ENCODE measurements around the gene VOPP1. TPM values are rescaled to one million over a fixed set of nuclear protein-coding genes. Genes with fewer than 3 reads are reported as not detected.

The VOPP1 gene
- total RNA-seq, 1 experiment from 2014 or later: 148 TPM

DNA sequence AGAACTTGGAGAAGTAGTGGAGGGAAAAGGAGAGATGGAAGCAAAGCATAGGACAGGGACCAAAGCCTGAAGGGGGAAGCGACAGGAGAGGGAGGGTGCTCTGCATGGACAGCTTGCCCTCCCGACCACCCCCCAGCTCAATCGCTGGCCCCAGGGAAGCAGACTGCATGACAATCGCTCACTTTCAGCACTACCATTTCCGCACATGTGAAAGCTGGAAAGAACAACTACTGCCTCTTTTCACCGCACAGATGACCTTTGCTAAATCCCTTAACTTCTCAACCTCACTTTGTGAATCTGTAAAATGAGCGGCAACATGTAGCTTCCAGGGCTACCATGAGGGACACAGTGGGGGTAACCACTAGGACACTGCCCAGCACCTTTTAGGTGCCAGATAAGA is 17.1 kb downstream of the VOPP1 start:
- DNase-seq (ENCODE audit: low spot score): no peak

DNA sequence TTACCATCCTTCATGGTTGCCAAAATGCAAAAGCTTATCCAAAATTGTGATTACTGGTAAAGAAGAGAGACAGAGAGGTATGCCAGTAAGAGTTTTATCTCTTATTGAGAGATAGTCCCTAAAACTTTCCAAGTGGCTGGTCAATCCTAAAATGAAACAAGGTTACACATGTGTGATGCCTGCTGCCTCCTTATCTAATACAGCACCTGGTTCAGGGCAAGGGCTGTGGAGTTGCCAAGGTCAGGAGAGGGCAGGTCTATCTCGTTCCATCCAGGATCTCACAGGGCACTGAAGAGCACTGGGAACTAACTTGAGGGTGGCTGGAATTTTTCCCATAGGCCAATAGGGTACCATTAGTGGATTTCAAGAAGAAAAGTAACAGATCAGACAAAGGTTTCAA is 18.3 kb downstream of the VOPP1 start:
- no peak for DNase-seq (ENCODE audit: low spot score)

DNA sequence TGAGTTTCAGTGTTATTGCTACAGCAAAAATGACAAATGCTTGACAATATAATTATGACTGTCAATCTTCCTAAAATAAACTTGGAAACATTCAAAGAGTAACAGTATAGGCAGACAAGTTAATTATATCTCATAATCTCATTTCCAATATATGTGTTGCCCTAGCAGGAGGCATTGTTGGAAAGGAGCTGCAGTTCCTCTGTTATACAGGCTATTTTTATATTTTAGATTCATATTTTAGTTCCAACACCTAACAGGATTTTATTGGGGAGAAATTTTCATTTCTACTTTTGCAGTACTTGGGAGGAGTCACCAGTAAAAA is 19.3 kb downstream of the VOPP1 start:
- no peak for DNase-seq (ENCODE audit: low spot score)

DNA sequence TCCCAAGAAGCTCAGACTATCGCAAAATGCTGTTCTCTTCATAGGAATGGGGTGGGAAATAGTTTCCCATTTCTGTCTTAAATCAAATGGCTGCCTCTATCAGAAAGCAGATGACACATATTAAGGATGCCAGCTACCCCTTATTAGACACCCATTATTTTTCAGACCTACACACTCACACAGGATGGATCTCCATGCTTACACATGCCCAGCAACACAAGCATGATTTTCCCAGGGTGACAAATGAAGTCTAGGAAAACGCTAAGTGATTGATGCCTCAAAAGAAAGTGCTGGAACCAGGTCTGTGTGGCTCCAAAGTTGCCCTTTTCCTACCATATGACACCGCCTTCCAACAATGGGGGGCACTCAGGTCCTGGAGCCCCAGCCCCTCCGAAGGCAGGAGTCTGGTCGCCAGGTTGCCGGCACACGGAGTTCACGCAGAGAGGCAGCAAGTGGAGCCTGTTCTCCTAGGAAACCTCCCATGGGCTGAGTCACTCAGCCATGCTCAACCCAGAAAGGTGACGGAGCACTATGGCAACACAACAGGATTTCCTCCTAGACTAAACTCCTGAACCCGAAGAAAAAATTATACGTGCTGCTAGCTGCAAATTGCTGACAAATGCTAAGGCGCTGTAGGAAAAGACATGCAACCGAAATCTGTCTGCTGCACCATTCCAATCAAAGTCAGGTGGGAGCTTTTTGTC is 19.8 kb downstream of the VOPP1 start:
- peak; percentile 94 for DNase-seq (ENCODE audit: low spot score)

DNA sequence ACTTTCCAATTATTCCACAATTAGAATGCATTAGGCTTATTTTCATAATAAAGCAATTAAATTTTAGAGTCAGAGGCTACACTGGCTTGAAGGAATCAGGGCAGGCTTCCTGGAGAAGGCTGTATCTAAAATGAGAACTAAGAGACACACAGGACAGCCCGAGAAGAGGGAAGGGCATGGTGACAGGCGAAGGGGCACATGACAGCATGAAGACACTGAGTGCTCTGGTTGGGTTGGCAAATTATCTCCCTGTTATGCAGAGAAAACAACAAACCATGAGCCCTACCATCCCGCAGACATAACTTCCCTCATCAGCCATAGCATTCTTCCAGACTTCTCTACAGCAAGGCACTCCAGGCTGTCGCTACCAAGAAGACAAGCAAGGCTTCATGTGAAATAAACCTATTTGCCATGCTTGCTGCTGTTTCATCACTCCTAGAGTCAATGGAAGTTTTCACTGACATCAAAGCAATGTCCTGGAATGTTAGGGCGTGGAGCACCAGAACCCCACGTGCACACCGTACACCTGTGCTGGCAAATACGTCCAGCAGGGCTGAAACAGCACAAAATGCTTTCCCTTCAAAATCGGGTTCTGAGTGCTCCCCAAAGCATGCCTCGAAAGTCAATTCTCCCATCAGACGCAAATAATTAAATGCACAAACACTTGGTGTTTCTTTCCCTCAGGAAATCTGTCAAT is 21.3 kb downstream of the VOPP1 start:
- DNase-seq (ENCODE audit: low spot score): no peak

DNA sequence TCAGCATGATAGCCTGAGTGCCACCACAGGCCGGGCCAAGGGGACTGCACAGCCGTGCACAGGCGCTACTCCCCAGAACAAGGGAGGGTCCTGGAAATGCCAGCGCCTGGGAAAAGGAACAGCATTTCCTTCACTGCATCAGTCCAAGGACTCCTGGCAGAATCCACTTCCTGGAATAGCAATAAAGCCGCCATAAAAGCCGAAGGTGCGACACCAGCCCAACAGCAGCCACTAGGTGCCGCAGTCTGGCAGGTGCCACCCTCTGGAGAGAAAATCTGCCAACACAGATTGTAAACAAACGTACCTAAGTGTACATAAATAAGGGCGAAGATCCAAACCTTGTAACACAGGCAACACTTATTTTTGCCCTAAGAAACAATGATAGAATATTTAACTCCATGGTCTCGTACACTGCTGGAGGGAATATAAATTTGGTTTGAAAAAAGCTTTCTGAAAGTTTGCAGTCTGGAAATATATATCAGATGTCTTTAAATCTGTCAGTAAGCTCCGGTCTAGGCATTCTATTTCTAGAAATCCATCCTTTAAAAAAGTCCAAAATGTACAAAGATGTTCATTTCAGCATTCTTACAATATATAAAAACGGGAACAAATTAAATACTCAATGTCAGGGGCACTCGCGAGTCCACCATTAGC is 22.2 kb downstream of the VOPP1 start:
- no peak for DNase-seq (ENCODE audit: low spot score)

DNA sequence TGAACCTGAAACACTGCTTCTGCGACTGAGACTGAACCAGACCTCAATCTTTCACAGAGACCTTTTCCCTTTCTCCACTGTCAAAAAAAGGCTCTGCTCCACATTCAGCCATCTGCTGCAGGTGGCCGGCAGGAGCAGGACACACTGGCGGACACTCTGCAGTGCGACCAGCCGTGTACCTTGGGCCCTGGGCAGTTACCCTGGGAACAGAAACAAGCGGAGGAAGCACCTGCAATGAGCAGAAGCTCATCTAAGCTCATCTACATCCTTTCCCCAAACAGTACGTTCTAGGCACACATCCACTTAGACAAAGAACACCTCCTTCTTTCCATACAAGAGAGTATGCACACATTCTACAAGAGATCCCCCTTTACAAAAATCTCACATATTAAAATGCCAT is 22.8 kb downstream of the VOPP1 start:
- no peak for DNase-seq (ENCODE audit: low spot score)

DNA sequence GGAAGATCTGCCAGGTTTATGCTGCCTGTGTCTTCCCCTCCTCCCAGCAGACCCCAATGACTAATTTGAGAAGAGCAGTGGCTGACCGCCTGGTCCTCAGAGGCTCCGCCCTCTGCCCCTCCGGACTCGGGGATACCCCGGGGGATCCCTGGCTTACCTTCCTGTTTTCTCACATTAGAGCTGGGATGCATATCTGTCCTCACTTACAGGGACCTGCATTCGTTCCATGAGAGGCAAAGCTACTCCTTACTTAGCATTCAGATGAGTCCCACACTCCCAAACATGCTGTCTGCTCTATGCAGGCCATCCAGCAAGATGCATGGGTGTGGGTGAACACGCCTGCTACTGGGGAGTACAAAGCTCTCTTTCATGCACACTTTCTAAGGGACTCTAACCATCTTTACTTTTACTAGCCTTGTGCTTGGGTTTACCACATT is 24.0 kb downstream of the VOPP1 start:
- no peak for DNase-seq (ENCODE audit: low spot score)

DNA sequence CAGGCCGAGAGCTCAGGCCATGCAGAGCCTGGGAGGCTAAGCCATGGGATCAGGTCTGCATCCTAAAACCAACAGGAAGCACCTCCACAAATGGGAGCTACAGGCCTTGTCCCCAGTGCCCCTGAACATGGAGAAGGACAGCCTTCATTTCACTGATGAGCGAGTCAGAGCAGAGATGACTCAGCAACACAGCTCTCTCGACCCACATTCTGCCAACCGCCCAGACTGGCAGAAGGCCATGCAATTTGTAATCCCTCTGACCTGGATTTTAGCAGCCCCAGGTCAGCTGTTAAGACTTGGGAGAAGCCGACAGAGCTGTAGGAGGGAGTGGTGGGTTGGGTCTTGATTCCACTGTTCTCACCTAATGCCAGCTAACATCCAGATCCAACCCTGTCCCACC is 25.5 kb downstream of the VOPP1 start:
- peak; percentile 99 for DNase-seq (ENCODE audit: low spot score)

DNA sequence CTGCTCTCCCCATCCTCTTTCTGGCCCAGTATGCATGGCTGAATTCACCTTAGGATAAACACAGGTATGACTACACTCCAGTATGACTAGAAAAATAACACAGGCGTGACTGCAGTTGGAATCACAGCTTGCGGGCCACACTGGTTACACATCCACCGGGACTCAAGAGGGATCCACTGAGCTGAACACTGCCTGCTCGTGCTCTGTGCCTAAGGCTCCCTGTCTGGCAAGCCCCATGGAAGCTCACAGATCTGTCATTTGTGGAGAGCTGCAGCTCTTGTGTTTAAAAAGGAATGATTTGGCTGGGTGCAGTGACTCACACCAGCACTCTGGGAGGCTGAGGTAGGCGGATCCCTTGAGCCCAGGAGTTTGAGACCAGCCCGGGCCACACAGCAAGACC is 26.8 kb downstream of the VOPP1 start:
- DNase-seq (ENCODE audit: low spot score): peak; percentile 89

DNA sequence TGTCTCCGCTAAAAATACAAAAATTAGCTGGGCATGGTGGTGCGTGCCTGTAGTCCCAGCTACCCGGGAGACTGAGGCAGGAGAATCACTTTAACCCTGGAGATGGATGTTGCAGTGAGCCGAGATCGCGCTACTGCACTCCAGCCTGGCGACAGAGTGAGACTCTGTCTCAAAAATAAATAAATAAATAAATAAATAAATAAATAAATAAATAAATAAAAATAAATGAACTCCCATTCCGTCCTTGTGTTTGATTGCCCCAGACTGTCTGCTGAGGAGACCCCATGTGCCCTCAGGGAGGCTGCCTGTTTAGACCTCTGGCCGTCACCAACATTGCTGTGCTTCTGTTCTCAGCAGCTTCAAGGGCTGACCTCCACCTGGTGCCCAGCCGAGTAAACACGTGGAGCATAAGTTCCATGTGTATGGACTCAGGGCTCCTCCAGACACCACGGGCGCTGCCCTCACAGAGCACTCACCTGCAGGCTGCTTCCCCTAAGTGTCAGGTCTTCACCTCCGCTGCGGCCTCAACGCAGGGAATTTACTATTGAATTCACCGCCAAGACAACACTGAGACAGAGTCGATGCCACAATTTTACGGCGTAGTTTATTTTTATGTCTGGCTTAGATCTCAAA is 32.0 kb downstream of the VOPP1 start:
- no peak for DNase-seq (ENCODE audit: low spot score)

DNA sequence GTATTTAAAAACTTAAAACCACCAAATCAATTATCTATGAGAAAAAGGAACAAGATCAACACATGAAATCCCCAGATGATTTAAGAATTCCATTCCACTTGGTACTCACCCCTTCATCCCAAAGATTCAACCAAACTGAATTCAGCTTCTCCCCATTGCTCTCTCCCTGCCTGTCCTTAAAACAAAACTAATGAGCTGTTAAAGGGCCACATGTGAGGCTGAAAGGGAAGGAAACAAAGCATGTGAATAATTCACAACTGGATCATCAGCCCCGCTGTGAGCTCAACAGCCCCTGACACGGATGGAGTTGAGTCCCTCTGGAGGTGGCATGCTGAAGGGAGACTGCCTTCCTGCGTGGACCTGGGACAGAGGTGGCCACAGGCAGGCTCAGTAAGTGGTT is 32.9 kb downstream of the VOPP1 start:
- no peak for DNase-seq (ENCODE audit: low spot score)

DNA sequence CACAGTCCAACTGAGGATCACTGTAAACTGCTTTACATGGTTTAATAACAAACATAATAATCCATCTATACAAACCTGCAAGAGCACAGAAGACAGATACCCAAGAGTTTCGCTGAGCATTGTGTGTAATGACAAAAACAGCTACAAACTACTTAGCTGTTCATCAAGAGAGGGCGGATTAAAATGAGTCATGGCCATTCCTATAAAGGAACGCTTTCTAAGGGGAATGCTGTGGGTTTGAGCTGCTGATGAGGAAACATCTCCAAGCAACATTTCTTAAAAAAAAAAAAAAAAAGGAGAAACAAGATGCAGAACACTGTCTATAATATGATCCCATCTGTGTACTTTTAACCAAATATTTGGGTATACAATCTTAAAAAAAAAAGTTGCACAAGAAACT is 33.8 kb downstream of the VOPP1 start:
- DNase-seq (ENCODE audit: low spot score): peak; percentile 94

DNA sequence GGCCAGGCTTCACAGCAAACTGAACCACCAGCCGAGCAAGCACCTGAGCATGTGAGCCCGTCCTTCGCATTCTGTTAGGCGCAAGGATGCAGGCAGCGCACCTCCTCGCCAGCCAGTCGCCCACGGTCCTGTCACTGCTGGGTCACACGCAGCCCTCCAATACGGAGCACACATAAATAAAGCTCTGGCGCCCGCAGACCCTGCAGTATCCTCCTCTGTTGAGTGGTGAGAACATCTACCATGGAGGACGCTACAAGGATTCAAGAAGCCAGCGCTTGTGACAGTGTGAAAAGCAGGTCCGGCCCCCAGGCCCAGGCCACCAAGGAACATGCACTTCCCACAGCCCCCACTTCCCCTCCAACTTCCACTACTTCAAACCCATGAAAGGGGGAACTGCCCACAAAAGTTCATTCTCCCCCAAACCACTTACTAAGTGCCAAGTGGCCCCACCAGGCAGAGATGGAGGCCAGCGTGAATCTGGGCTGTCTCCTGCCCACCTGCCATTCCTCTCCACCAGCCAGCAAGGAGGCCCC is 34.8 kb downstream of the VOPP1 start:
- no peak for DNase-seq (ENCODE audit: low spot score)

DNA sequence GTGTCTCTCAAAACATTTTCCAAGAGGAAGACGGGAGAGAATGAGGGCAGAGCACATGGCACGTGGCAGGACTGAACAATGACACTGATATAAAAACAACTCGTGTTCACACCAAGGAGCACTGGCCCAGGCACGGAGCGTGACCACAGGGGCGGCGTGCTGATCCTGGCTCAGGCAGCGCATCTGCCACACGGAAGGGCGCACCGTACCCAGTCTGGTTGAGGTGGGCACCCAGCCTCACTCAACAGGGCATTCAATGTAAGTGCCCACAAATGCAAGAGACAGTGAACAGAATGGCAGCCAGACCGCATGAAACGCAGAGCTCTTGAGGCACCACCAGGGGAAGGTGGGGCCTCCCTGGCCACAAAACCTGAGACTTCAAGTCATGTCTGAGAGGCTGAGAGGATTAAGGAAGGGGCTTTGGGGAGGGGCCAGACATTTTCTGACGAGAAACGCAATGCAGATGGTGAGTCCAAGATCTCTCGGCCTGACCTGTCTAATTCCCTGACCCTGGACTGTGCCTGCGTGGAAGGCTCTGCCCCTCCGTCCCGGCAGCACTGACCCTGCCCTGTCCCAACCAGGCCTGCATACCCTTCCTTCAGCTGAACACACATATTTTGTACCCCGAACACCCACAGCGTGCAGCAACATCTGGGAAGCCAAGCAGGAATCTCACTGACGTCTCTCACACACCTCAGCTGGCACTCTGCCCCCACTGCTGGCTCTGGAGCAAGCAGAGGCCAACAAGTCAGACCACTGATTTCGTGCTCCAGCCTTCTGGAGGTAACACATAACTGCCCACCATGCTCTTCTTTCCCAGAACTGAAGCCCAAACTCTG is 35.5 kb downstream of the VOPP1 start:
- no peak for DNase-seq (ENCODE audit: low spot score)

DNA sequence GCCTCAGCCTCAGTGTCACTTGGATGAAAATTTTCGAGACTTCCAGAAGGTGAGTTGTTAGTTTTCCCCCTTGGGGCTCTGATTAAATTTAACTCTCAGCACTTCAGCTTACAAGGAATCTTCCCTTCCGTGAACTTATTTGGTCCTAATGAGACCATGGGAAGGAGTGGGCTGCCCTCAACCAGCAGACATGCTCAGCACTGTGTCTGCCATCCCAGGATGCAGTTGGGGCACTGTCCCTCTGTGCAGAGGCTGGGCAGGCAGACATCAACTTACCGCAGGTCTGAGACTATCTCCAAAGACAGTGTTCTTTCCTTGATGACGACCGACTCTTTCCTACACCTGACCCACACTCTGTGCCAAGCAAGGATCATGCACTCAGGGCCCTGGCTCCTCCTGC is 36.7 kb downstream of the VOPP1 start:
- DNase-seq (ENCODE audit: low spot score): no peak

DNA sequence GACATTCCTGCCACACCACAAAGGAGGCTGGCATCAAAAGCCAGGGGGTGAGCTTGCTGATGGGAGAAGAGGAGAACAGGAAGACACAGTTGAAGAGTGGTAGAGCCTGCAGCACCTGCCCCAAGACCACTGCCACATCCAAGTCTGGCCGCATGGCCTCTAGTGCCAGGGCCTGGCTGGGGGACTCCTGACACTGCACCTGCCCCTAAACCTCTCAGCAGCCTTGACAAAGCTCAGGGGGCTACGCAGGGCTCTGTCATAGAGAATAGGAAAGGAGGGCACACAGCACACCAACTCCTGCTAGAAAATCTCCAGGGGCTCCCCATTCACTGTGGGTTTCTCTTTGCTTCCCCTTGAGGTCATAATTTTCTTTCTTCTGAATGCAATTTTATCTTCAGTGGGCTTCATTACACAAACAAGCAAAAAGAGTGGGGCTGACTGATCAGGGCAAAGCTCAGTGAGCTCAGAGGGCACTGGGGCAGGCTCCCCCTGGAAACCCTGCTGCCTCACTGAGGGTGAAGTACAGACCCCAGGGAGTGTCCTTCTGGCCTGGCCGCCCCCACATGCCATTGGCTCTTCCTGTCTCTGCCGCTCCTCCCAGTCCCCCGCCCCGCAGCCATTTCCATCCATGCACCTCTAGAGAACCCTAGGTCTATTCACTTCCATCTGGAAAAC is 37.2 kb downstream of the VOPP1 start:
- no peak for DNase-seq (ENCODE audit: low spot score)

DNA sequence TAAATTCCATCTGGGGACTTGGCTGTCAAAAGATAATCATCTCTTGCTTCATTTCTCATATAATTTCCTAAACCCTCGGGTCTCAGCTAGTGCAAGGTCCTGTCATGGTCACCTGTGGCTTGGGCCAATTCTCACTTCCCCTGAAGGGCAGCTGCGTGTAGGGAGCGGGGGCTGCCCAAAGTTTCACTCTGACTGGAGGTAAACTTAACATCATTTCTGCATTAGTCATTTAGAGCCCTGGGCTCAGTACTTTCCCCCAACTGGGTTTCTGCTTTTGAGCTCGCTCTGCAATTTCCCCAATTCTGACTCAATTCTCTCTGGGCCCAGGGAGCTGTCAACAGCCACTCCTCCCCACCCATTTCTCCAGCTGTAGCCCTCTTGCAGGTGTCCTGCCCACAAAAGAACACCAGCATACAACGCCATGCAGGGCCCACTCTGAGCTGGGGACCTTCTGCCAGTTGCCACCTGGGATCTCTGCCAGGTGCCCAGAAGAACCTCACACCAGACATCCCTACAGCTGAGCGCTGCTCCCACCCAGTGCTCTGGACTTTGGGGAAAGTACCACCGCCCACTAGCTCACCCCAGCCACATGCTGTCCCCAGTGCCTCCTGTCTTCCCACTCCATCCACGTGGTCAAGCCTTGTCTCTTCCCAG is 37.9 kb downstream of the VOPP1 start:
- peak; percentile 59 for DNase-seq (ENCODE audit: low spot score)

DNA sequence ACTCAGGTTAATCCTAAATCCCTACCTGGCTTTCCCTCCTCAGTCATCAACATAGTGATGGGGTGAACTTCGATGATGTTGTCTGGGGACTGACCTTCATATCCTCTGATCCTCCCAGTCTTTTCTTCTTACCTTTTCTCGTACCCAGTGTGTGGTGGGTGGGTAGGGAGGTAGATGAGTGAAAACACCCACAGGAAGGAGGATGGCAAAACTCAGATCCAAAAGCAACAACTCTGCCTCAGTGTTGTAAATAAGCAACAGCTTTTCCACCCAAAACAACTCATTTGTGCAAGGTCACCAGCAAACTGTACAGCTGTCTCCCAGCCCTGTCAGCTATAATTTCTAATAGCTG is 38.6 kb downstream of the VOPP1 start:
- no peak for DNase-seq (ENCODE audit: low spot score)

DNA sequence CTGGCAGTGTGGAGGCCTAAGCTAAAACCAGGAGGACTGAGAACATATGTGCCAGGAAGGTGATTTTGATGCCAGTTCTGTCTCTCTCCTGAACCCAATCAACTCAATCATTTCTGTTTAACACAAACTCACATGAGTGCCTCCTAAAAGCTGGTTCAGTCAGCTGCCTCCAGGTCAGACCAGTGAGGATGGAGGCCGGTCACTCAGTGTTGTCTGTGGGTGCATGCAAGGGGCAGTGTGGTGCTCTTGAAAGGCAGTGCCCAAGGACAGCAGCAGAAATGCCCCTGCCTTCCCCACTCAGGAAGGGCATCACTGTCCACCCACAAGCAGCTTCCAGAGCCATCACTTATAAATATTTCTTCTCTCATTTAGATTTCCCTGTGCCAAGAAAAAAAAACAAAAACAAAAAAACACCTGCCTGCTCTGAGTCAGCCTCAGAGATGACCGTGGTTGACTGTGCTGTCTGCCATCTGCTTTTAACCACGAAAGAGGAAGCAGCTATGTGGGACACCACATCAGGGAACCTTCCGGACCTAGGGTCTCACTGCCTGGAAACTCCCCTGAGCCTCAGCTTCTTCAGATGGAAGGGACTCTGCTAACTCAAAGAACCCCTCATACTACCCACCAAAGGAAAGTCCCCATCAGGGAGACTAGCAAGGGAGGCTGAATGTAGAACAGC is 39.1 kb downstream of the VOPP1 start:
- DNase-seq (ENCODE audit: low spot score): no peak
